ENCODE measurements around the gene RELB. TPM values are rescaled to one million over a fixed set of nuclear protein-coding genes. Genes with fewer than 3 reads are reported as not detected.

RELB gene, protein sequence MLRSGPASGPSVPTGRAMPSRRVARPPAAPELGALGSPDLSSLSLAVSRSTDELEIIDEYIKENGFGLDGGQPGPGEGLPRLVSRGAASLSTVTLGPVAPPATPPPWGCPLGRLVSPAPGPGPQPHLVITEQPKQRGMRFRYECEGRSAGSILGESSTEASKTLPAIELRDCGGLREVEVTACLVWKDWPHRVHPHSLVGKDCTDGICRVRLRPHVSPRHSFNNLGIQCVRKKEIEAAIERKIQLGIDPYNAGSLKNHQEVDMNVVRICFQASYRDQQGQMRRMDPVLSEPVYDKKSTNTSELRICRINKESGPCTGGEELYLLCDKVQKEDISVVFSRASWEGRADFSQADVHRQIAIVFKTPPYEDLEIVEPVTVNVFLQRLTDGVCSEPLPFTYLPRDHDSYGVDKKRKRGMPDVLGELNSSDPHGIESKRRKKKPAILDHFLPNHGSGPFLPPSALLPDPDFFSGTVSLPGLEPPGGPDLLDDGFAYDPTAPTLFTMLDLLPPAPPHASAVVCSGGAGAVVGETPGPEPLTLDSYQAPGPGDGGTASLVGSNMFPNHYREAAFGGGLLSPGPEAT
- 2.9 TPM for total RNA-seq

- intact Hi-C loops (cut with DNase I) = no loop called here
These were observed at the start of gene RELB for GRCh38 chr19:45001087-45001739. Gene RELB, plus strand, starts transcription at chr19:45001464. Its CDS starts 116 bp downstream, at chr19:45001580.

GRCh38 chr19:44954278-44954648, 47.0 kb upstream of the RELB start:
- no peak for TF ChIP-seq POLR2AphosphoS5 (IDR thresholded peaks at IDR 0.05; ENCODE audit: insufficient read depth in 1 of 2, low read depth in 1 of 2)
- no peak for TF ChIP-seq POLR2A (IDR thresholded peaks at IDR 0.05)
- no peak for TF ChIP-seq CTCF (IDR thresholded peaks at IDR 0.05)
- no peaks in the 10 kb centered on the region for H3K27me3 ChIP-seq
- peaks cover 58% of the 10 kb centered on the region for H3K4me1 ChIP-seq
- intact Hi-C loops (cut with DNase I) = loop anchor here (5.0 kb wide), 1 partner anchor 52 kb away; no protein-coding TSS in a partner anchor
- no peaks in the 10 kb centered on the region for H3K36me3 ChIP-seq
- no peaks in the 10 kb centered on the region for H3K9me3 ChIP-seq
- peak overlapping the region; percentile 92 to 93 for H3K4me3 ChIP-seq
- DNase-seq (ENCODE audit: extremely low spot score in 2 of 2) = no peak
- peak overlapping the region; percentile 83 for H3K27ac ChIP-seq

More at GRCh38 chr19:45001087-45001739, at the start of gene RELB:
- TF ChIP-seq POLR2AphosphoS5 (IDR thresholded peaks at IDR 0.05; ENCODE audit: insufficient read depth in 1 of 2, low read depth in 1 of 2) = peak in 1 of 2 donors; percentile 29
- no peak for TF ChIP-seq POLR2A (IDR thresholded peaks at IDR 0.05)
- H3K9me3 ChIP-seq = no peaks in the 10 kb centered on the region
- peak within 1 kb of the TSS; percentile 79 to 91 for H3K4me3 ChIP-seq
- peak within 1 kb of the TSS; percentile 100 for H3K27ac ChIP-seq
- peak in 1 of 2 donors; percentile 93 for DNase-seq (ENCODE audit: extremely low spot score in 2 of 2)
- no peaks in the 10 kb centered on the region for H3K36me3 ChIP-seq
- no peaks in the 10 kb centered on the region for H3K27me3 ChIP-seq
- peaks cover 17% of the 10 kb centered on the region for H3K4me1 ChIP-seq

- TF ChIP-seq CTCF (IDR thresholded peaks at IDR 0.05) (peak in 1 of 3 experiments; percentile 33), POLR2AphosphoS5 (IDR thresholded peaks at IDR 0.05; ENCODE audit: insufficient read depth in 1 of 2, low read depth in 1 of 2) (peak; percentile 95 to 96), POLR2A (IDR thresholded peaks at IDR 0.05) (peak in 1 of 2 donors; percentile 59)
- Histone ChIP-seq H3K27me3 (no peaks in the 10 kb centered on the region), H3K36me3 (no peaks in the 10 kb centered on the region), H3K4me1 (peaks cover 64% of the 10 kb centered on the region), H3K27ac (peak within 1 kb of the TSS; percentile 83), H3K4me3 (peak within 1 kb of the TSS; percentile 92 to 93), H3K9me3 (no peaks in the 10 kb centered on the region)
- intact Hi-C loops (cut with DNase I) = loop anchor here (5.0 kb wide), 1 partner anchor 53 kb away; no protein-coding TSS in a partner anchor
- DNase-seq (ENCODE audit: extremely low spot score in 2 of 2) = peak in 1 of 2 donors; percentile 96
These were observed 46.4 kb upstream of the RELB start, which contains the start of gene CLPTM1 for GRCh38 chr19:44954649-44955504. Gene CLPTM1, plus strand, starts transcription at chr19:44955380. Its CDS starts 16 bp downstream, at chr19:44955396.

GRCh38 chr19:44955505-44956439, 45.5 kb upstream of the RELB start:
- intact Hi-C loops (cut with DNase I) = no loop called here
- Histone ChIP-seq H3K27ac (peak overlapping the region; percentile 83), H3K36me3 (no peaks in the 10 kb centered on the region), H3K27me3 (no peaks in the 10 kb centered on the region), H3K4me3 (peak overlapping the region; percentile 92 to 93), H3K4me1 (peaks cover 73% of the 10 kb centered on the region), H3K9me3 (no peaks in the 10 kb centered on the region)
- no peak for DNase-seq (ENCODE audit: extremely low spot score in 2 of 2)
- TF ChIP-seq CTCF (IDR thresholded peaks at IDR 0.05) (no peak), POLR2AphosphoS5 (IDR thresholded peaks at IDR 0.05; ENCODE audit: insufficient read depth in 1 of 2, low read depth in 1 of 2) (no peak), POLR2A (IDR thresholded peaks at IDR 0.05) (no peak)

All from vagina (tissue), 2 donors.